Measurements from ENCODE around the gene CDKN1C.

CDKN1C gene

DNA sequence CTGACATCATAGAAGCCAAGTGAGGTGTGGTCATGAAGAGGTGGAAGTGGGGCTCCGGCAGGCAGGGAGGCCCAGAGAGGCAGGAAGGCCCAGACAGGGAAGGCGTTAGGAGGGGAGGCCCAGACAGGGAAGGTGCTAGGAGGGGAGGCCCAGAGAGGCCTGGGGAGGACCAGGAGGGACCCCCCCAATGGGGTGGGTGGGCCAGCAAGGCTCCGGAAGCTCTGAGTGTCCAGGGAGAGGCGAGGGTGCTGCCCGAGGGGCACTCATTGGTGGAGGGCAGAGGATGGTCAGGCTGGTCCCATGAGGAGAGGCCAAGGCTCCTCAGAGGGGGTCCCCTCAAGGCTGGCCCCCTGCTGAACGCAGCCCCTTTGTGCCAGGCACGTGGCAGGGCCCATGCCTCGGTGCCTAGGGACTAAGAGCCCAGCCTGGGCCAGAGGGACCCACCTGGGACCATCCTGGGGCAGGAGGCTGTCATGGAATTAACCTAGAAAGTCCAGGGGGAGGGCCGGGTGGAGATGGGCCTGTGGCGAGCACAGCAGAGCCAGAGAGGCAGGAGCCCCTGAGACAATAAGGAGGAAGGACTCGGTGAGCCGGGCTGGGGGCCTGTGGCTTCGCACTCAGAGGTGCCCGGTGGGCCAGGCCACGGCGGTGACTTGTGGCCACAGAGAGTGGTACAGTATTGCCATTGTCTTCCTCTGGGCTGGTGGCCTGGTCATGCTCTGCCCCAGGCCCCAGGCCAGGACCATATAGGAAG lies 31.5 kb upstream of the CDKN1C start:
- DNase-seq: no peak
- intact Hi-C loops (cut with DNase I; ENCODE audit: low total_unique reads): no loop called here
- peaks cover 0 to 31% (median 5%) of the 10 kb centered on the region in 4 donors for H3K4me1 ChIP-seq
- H3K4me3 ChIP-seq: no peak overlapping the region
- TF ChIP-seq, protein P1, sequence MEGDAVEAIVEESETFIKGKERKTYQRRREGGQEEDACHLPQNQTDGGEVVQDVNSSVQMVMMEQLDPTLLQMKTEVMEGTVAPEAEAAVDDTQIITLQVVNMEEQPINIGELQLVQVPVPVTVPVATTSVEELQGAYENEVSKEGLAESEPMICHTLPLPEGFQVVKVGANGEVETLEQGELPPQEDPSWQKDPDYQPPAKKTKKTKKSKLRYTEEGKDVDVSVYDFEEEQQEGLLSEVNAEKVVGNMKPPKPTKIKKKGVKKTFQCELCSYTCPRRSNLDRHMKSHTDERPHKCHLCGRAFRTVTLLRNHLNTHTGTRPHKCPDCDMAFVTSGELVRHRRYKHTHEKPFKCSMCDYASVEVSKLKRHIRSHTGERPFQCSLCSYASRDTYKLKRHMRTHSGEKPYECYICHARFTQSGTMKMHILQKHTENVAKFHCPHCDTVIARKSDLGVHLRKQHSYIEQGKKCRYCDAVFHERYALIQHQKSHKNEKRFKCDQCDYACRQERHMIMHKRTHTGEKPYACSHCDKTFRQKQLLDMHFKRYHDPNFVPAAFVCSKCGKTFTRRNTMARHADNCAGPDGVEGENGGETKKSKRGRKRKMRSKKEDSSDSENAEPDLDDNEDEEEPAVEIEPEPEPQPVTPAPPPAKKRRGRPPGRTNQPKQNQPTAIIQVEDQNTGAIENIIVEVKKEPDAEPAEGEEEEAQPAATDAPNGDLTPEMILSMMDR (IDR thresholded peaks at IDR 0.05): no peak
- no peaks in the 10 kb centered on the region for H3K9me3 ChIP-seq
- peaks cover 0 to under 1% of the 10 kb centered on the region in 2 donors for H3K27me3 ChIP-seq
- no peak overlapping the region for H3K27ac ChIP-seq
- H3K36me3 ChIP-seq: no peaks in the 10 kb centered on the region

DNA sequence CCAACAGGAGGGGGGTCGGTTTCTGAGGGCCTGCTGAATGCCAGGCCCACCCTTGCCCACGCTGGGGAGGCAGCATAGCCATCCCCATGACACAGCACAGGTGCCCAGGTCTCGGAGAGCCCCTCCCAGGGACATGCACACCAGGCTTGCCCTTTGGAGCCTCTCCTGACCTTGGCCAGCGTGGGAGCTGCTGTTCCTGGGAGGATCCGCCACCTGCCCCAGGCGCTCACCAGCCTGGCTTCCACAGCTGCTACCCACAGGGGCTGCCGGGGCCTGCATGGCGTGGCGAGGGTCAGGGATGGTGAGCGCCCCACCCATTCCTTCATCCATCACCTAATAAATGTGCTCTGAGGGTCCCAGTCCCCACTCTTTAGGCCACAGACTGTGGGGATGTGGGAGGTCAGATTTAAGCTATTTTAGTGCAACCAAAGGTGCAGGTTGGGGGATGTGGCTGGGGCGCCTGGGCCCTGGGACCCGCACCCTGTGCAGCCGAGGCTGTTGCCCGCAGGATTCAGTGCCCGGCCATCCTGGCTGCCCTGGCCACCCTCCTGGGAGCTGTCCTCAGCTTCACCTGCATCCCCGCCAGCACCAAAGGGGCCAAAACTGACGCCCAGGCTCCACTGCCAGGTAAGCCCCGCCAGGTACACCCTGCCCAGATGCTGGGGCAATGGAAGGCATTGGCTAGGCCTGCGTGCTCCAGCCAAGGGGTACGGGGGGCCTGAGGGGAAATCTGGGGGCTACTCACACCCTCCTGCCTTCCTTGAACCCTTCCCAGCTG lies 30.7 kb upstream of the CDKN1C start:
- intact Hi-C loops (cut with DNase I; ENCODE audit: low total_unique reads): no loop called here
- Histone ChIP-seq H3K36me3 (no peaks in the 10 kb centered on the region), H3K9me3 (no peaks in the 10 kb centered on the region), H3K4me1 (peaks cover 0 to 38% (median 5%) of the 10 kb centered on the region in 4 donors), H3K27ac (no peak overlapping the region), H3K27me3 (no peaks in the 10 kb centered on the region), H3K4me3 (no peak overlapping the region)
- no peak for DNase-seq
- TF ChIP-seq, protein P1 (IDR thresholded peaks at IDR 0.05): no peak

DNA sequence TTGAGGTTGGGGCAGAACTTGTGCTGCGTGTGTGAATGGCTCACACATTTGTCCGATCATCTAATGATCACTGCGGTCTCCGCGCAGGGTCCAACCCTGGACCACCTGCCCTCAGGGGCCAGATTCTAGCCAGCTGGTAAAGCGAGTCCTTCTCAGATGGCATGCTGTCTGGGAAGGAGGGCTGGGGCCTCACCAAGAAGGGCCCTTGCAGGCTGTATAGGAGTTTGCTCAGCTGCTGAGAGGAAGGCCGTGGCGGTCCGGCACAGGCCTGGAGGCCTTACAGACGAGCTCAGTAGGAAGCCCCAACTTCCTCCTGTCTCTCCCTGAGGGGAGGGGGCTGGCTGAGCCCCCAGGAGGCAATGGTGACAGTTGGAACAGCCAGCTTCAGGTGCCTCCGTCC lies 29.9 kb upstream of the CDKN1C start:
- TF ChIP-seq, protein P1 (IDR thresholded peaks at IDR 0.05): no peak
- no peaks in the 10 kb centered on the region for H3K36me3 ChIP-seq
- no peak overlapping the region for H3K27ac ChIP-seq
- H3K4me1 ChIP-seq: peaks cover 0 to 44% (median 5%) of the 10 kb centered on the region in 4 donors
- DNase-seq: no peak
- H3K4me3 ChIP-seq: no peak overlapping the region
- no peaks in the 10 kb centered on the region for H3K27me3 ChIP-seq
- intact Hi-C loops (cut with DNase I; ENCODE audit: low total_unique reads): no loop called here
- H3K9me3 ChIP-seq: no peaks in the 10 kb centered on the region

DNA sequence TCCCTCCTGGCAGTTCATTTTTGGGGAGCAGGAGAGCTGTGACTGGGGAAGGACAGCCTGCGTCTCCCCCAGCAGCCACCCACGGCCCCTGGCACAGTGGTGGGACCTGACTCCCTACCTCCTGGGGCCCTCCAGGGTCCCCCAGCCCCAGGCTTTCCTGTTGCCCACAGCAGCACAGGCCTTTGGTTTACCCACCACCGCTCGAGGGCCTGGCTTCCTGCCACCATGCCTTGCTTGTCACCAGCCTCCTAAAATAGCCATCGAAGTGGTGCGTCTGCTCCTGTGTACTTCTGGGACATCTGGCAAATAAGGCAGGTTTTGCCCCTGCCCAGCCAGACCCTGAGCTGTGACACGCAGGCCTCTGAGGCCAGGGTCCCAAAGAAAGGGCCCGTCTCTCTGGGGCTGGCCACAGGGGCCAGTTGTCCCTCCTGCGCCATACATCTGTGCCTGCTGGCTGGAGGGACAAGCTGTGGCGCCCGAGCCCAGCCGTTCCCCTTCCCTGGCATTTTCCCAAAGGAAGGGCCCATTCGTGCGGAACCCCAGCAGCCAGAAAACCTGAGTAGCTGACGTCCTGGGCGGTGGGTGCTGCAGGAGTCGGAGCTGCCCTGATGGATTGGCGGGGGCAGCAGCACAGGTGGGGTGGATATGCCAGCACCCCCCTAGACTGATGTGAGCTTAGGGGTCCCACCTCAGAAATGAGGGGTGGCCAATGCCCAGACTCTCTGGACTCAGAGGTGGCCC lies 29.1 kb upstream of the CDKN1C start:
- Histone ChIP-seq H3K9me3 (no peaks in the 10 kb centered on the region), H3K36me3 (no peaks in the 10 kb centered on the region), H3K27ac (no peak overlapping the region), H3K27me3 (no peaks in the 10 kb centered on the region), H3K4me3 (no peak overlapping the region), H3K4me1 (peaks cover 0 to 45% (median 5%) of the 10 kb centered on the region in 4 donors)
- TF ChIP-seq, protein P1 (IDR thresholded peaks at IDR 0.05): no peak
- intact Hi-C loops (cut with DNase I; ENCODE audit: low total_unique reads): no loop called here
- DNase-seq: no peak

DNA sequence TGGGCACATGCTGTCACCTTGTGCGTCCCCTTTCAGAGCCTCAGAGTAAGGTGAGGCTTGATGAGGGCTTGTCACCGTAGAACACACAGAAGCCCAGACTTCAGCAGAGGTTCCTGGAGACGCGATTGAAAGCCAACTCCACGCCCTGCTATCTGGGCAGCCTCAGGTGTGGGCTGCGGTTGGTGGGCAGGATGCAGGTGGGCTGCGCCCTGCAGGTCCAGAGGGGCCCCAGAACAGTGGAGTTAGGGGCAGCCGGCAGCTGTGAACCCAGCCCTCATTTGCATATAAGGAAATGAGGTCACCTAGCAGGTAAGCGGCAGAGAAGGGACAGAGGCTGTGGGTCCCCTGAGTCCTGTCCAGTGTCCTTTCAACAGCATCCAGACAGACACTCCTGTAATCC lies 28.2 kb upstream of the CDKN1C start:
- Histone ChIP-seq H3K4me3 (no peak overlapping the region), H3K9me3 (no peaks in the 10 kb centered on the region), H3K27me3 (peaks cover 0 to 8% of the 10 kb centered on the region in 2 donors), H3K36me3 (no peaks in the 10 kb centered on the region), H3K4me1 (peaks cover 0 to 53% (median 11%) of the 10 kb centered on the region in 4 donors), H3K27ac (no peak overlapping the region)
- TF ChIP-seq, protein P1 (IDR thresholded peaks at IDR 0.05): no peak
- DNase-seq: no peak
- intact Hi-C loops (cut with DNase I; ENCODE audit: low total_unique reads): no loop called here

Data from tibial artery (tissue), 4 donors.